HG03342 (cell line): ENCODE measurements around the gene NTM.
"Not testable (repeated sequence)": the region's sequence is repeated elsewhere in the genome, so short reads cannot be mapped to it uniquely, and the experiment has no call there.

ENCODE experiments used
- ATAC-seq: cut with Tn5 transposase; IDR thresholded peaks from one replicate; pipeline ENCODE4 v1.9.1; 2021; ENCODE audit warnings: mild to moderate bottlenecking, moderate library complexity; ENCODE audit not compliant: unreplicated experiment

Gene NTM

DNA sequence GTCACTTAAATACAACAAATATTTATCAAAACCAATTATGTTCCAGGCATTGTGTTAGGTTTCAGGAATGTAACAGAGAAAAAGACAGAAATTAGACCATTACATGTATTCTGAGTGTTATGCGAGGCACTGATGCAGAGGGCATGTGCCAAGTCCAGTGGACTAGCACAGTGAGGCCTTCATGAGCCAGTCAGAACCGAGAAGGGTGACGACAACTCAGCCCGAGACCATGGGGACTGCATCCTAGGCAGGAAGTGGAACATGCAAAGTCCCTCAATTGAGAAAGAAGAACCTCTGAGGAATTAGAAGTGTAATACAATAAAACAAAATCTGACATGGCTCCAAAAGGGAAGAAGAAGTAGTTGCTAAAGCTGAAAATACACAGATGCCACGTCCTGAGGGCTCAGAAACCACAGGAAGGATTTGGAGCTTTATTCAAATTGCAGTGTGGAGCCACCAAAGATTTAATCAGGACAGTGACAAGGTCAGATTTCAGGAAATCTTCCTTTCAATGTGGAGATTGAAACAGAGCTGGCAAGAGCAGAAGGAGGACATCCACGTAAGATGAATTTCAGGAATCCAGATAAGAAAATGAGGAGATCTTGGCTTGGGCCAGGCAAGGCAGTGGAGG is 529.6 kb downstream of the NTM start:
- ATAC-seq: peak; percentile 64

DNA sequence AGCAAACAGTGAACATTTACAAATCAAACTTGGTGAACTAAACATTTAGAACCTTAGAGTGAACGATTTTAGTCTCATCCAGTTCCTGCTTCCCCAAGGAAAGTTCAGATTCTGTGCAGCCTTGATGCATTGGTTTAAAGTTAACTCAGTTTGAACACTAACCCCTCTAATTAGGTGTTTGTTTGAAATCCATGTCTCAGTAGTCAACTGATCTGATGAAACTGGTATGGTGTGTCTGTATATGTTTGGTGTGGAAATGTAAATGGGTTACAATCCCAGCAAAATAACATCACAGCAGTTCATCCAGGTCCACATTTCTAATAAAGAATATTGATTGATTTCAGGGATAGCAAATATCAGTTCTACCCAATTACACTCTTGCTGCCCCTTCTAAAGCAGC is 532.0 kb downstream of the NTM start:
- no peak for ATAC-seq

- ATAC-seq: no peak
Measured at GRCh38 chr11:131903074-131903473, 532.7 kb downstream of the NTM start.

DNA sequence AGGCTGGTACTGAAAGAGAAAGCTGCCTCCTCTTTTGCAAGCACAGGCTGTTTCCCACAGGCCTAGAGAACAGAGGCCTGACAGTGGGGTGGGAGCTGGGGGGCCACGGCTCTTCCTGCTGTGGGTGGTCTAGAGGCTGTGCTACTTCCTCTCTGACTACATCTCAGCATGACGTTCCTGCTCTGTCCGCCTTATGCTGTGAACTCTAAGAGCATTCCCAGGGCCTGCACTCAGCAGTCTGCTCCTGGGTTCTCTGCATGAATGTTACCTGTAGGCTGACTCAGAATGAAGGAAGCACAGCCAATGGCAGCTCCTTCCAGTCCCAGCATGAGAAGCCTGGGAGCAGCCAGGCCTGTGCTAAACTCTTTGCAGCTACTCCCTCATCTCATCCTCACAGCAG is 534.3 kb downstream of the NTM start:
- ATAC-seq: no peak

GRCh38 chr11:131906963-131907362 is 536.5 kb downstream of the NTM start:
- ATAC-seq: no peak

- ATAC-seq: no peak
Measured at GRCh38 chr11:131907371-131907770, 537.0 kb downstream of the NTM start.

DNA sequence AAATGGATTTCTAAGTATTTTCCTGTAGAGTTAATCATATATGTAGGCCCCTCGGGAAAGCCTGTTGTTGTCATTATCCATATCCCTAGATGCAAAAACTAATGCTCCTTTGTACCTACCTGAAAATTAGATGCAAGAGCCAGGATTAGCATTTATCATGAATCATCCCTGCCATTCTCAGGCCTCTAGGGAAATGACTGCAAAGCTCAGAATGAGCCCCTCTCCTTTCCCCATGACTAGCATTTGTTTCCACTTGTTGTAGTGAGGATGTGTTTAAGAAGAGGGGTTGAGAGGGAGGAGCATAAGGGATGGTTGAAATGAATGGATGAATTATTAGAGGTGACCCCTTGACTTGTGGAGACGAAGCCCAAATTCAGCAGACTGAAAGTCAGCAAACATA is 537.9 kb downstream of the NTM start:
- ATAC-seq: no peak

- ATAC-seq: no peak
Measured at GRCh38 chr11:131909426-131910177, 539.2 kb downstream of the NTM start.

GRCh38 chr11:131910178-131910522 is 539.7 kb downstream of the NTM start:
- ATAC-seq: no peak

- ATAC-seq: no peak
Measured at GRCh38 chr11:131910523-131911387, 540.3 kb downstream of the NTM start.

DNA sequence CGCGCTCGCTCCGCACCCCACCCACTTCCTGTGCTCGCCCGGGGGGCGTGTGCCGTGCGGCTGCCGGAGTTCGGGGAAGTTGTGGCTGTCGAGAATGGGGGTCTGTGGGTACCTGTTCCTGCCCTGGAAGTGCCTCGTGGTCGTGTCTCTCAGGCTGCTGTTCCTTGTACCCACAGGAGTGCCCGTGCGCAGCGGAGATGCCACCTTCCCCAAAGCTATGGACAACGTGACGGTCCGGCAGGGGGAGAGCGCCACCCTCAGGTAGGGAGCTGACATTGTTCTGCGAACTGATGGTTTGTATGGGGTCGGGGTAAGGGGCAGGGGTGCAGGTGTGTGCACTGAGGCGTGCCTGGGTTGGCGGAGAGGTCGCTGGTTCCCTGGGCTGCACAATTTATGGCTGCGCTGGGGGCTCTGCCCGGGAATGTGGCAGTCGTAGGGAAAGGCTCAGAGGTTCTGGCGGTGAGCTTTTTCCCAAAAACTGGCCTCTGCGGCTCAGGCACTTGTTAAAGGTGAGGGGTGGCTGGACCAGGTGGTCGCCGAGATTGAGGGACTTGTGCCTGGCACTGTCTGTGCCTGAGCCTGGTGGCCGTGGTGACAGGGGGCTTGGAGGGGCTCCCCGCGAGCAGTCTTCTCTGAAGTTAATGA is 541.1 kb downstream of the NTM start:
- ATAC-seq: not testable (repeated sequence)

DNA sequence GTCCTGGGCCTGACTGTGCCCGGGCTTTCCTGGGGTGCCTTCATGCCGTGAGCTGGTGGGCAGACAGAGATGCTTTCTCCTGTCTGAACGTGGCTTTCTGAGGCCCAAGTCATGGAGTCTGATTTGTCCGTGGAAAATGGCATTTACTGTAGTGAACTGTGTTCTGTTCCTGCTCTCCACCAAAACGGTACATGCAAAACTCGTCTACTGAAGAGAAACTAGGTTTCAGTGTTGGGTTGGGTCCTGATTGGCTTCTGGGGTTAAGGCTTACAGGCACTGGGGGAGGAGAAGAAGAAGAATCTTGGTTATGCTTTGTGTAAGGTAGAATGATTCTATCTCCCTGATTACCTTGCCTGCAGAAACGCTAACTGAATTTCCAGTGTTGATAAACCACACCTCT is 541.7 kb downstream of the NTM start:
- ATAC-seq: no peak

DNA sequence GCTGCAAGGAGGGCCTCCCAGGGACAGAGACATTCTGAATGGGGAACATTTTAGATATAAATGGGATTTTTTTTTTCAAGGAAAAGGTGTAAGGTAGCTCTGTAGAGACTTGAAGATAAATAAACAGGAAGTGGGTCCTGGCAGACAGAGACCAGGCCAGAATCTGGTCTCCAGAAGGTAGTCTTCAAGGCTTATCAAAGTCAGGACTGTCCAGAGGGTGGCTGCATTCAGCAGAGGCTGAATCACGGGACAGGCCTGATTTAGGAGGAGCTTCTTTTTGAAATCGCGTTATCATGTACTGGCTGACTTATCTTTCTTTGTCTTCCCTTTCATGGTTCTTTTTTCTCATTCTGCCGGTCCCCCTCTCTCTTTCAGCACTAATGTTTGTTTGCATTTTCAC is 542.9 kb downstream of the NTM start:
- no peak for ATAC-seq

GRCh38 chr11:131914361-131914774 is 544.0 kb downstream of the NTM start:
- no peak for ATAC-seq

- no peak for ATAC-seq
Measured at GRCh38 chr11:131916638-131917037, 546.2 kb downstream of the NTM start.

DNA sequence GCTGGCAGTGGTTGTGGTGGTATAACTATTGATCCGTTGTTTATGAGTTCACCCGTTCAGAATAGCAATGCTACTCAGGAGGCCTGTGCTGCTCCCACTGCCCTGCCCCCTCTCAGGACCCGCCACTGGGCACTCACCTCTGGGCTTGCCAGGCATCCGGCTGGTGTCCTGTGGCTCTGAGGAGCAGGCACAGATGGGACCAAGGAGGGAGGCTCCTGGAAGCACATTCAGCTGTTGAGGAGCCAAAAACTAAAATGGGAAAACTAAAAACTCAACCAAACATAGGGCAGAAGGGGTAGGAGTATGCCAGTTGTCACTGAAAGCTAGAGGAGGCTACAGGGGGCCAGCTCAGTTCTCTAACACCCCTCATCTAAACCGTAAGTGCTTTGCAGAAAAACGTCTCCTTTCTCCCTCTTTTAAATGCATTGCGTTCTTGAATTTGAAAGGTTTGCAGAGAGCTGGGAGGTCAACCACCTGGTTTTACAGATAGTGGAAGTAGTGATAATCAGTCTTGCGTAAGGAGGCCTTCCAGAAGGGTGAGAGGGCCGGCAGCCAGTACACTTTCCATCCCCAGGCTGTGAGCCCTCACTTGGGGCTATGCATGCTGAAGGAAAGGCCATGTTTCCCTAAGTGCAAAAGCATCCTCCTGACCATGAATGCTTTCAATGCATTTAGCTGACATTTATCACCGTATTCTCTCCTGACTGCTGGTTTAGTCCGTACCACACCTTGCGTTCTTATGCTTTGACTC is 547.4 kb downstream of the NTM start:
- no peak for ATAC-seq

- no peak for ATAC-seq
Measured at GRCh38 chr11:131918663-131919062, 548.2 kb downstream of the NTM start.

DNA sequence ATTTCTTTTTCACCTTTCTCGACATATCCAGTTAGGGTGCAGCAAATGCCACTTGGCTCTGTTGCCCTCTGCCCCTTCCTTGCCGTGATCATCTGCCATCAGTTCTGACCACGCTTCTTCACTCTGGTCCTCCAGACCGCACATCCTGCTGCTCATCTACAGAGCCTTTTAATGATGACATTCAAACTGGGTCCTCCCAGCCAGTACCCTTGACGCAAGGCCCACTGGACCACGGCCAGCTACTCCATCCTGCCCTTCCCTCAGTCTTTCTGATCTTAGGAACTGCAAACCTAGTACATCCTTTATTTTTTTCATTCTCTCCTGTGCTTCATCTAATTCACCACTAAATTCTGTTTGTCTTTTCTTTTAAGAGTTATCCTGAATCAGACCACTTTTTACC is 551.8 kb downstream of the NTM start:
- ATAC-seq: no peak

DNA sequence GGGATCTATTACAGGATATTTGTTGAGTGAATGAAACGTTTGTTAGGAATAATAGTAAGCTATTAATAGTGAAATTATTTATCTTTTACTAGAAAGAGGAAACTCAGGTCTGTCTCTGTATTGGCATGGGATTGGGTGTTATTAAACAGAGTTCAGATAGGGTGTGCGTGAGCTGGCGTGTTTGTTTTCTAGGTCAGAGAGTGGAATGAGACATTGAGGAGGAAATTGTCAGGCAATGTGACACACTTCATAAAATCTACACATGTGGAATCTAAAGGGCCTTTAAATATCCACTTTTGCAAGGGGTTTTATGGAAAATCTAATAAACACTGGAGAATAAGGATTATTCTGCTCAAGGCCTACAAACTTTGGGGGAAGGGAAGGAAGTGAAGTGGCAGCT is 552.9 kb downstream of the NTM start:
- no peak for ATAC-seq

DNA sequence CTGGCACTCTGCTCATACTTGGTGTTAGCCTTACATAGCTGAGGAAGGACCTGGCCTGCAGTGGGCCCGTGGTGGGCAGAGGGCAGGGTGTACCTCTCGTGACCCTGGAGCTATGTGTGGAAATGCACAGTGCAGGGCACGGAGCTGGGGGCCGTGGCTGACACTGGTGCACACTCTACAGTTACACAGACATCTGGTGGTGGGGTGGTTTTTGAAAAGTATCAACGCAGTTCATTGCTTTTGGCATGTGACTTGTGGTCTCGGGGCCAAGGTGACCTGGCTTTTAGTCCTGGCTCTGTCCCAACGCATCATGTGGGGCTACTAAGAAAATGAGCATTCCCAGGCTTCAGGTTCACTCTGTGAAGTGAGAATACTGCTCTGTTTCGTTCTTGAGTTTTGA is 553.6 kb downstream of the NTM start:
- no peak for ATAC-seq
